ENCODE measurements around the gene RAVER1.
"Not testable (repeated sequence)": the region's sequence is repeated elsewhere in the genome, so short reads cannot be mapped to it uniquely, and the experiment has no call there.

RAVER1 gene

DNA sequence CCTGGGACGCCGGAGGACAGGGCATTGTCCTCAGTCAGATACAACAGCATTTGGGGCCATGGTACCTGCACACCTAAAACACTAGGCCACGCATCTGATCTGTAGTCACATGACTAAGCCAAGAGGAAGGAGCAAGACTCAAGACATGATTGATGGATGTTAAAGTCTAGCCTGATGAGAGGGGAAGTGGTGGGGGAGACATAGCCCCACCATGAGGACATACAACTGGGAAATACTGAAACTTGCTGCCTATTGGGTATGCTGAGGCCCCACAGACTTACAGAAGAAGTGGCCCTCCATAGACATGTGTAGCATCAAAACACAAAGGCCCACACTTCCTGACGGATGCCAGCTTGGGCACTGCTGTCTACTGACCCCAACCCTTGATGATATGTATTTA, 47.9 kb downstream of the RAVER1 start:
- DNase-seq (ENCODE audit: low read depth) = no peak
- H3K4me3 ChIP-seq (ENCODE audit: low read length) = no peak overlapping the region
- TF ChIP-seq, protein P1, sequence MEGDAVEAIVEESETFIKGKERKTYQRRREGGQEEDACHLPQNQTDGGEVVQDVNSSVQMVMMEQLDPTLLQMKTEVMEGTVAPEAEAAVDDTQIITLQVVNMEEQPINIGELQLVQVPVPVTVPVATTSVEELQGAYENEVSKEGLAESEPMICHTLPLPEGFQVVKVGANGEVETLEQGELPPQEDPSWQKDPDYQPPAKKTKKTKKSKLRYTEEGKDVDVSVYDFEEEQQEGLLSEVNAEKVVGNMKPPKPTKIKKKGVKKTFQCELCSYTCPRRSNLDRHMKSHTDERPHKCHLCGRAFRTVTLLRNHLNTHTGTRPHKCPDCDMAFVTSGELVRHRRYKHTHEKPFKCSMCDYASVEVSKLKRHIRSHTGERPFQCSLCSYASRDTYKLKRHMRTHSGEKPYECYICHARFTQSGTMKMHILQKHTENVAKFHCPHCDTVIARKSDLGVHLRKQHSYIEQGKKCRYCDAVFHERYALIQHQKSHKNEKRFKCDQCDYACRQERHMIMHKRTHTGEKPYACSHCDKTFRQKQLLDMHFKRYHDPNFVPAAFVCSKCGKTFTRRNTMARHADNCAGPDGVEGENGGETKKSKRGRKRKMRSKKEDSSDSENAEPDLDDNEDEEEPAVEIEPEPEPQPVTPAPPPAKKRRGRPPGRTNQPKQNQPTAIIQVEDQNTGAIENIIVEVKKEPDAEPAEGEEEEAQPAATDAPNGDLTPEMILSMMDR (conservative IDR thresholded peaks at IDR 0.05; ENCODE audit: low read depth, low read length) = no peak

DNA sequence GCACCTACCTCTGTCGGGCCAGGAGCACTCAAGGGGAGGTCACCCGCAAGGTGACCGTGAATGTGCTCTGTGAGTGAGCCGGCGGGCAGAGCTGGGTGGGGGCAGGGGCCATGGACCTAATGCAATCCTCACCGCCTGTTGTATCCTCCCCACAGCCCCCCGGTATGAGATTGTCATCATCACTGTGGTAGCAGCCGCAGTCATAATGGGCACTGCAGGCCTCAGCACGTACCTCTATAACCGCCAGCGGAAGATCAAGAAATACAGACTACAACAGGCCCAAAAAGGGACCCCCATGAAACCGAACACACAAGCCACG, 48.4 kb downstream of the RAVER1 start:
- no peak for DNase-seq (ENCODE audit: low read depth)
- H3K4me3 ChIP-seq (ENCODE audit: low read length) = no peak overlapping the region
- TF ChIP-seq, protein P1 (conservative IDR thresholded peaks at IDR 0.05; ENCODE audit: low read depth, low read length) = no peak

DNA sequence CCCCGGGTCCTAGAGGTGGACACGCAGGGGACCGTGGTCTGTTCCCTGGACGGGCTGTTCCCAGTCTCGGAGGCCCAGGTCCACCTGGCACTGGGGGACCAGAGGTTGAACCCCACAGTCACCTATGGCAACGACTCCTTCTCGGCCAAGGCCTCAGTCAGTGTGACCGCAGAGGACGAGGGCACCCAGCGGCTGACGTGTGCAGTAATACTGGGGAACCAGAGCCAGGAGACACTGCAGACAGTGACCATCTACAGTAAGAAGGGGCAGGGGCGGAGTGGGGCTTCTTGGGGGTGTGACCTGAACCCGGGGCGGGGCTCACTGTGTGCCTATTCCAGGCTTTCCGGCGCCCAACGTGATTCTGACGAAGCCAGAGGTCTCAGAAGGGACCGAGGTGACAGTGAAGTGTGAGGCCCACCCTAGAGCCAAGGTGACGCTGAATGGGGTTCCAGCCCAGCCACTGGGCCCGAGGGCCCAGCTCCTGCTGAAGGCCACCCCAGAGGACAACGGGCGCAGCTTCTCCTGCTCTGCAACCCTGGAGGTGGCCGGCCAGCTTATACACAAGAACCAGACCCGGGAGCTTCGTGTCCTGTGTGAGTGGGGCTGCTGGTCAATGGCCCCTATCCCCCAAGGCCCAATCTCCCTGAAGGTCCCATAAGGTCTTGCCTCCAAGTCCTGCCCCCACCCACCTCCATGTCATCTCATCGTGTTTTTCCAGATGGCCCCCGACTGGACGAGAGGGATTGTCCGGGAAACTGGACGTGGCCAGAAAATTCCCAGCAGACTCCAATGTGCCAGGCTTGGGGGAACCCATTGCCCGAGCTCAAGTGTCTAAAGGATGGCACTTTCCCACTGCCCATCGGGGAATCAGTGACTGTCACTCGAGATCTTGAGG, 49.0 kb downstream of the RAVER1 start:
- no peak for DNase-seq (ENCODE audit: low read depth)
- TF ChIP-seq, protein P1 (conservative IDR thresholded peaks at IDR 0.05; ENCODE audit: low read depth, low read length) = no peak

DNA sequence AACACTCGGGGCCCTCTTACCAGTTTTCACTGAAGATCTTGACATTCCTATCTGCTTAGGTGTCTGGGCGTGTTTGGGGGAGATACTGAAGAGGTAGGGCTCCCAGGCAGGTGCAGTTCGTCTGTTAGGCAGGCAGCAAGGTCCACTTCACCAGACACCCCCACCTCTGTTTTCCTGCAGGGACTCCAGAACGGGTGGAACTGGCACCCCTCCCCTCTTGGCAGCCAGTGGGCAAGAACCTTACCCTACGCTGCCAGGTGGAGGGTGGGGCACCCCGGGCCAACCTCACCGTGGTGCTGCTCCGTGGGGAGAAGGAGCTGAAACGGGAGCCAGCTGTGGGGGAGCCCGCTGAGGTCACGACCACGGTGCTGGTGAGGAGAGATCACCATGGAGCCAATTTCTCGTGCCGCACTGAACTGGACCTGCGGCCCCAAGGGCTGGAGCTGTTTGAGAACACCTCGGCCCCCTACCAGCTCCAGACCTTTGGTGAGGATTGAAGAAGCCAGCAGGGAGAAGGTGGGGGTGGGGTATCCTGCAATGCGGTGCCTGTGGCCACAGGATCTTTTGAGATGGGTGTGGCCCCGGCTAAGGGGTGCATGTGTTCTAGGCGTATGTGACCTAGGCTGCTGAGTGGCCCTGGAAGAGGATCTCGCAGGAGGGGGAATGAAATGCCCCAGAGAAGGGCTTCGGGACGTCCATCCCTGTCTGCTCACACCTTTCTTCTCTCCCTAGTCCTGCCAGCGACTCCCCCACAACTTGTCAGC, 49.8 kb downstream of the RAVER1 start:
- DNase-seq (ENCODE audit: low read depth) = no peak
- TF ChIP-seq, protein P1 (conservative IDR thresholded peaks at IDR 0.05; ENCODE audit: low read depth, low read length) = no peak
- no peak overlapping the region for H3K4me3 ChIP-seq (ENCODE audit: low read length)

More for the DNA sequence above, 49.0 kb downstream of the RAVER1 start:
- no peak overlapping the region for H3K4me3 ChIP-seq (ENCODE audit: low read length)

DNA sequence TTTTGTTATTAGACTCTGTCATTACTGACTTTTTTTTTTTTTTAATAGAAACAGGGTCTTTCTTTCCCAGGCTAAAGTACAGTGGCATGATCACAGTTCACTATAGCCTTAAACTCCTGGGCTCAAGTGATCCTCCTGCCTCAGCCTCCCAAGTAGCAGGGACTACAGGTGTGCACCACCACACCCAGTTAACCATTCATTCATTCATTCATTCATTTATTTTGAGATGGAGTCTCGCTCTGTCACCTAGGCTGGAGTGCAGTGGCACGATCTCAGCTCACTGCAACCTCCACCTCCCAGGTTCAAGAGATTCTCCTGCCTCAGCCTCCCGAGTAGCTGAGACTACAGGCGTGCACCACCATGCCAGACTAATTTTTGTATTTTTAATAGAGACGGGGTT, 51.3 kb downstream of the RAVER1 start:
- not testable (repeated sequence) for H3K4me3 ChIP-seq (ENCODE audit: low read length); DNase-seq (ENCODE audit: low read depth)

DNA sequence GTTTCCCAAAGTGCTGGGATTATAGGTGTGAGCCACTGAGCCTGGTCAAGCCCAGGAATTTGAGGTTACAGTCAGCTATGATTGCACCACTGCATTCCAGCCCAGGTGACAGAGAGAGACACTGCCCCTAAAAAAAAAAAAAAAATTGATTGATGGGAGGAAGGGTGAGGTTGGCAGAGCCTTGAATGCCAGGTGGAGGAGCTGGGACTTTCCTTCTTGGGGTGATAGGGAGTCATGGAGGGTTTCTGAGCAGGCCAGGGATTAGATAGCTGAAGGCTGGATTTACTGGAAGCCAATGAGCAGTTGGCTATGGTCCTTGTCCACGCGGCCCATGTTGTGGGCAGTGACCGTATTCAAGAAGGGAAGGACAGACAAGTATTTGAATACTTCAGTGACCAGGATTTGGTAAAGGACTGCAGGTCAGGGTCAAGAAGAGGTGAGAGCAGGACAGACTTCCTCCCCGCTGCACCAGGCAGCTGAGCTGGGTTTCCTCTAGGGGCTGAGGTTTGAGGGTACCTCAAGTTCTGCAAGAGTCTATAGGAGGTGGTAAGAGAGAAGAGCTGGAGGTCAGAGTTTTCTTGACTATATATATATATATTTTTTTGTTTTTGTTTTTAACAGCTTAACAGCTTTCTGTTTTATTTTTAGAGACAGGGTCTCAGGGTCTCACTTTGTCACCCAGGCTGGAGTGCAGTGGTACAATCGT, 53.4 kb downstream of the RAVER1 start:
- no peak overlapping the region for H3K4me3 ChIP-seq (ENCODE audit: low read length)
- TF ChIP-seq, protein P1 (conservative IDR thresholded peaks at IDR 0.05; ENCODE audit: low read depth, low read length) = no peak
- DNase-seq (ENCODE audit: low read depth) = no peak

DNA sequence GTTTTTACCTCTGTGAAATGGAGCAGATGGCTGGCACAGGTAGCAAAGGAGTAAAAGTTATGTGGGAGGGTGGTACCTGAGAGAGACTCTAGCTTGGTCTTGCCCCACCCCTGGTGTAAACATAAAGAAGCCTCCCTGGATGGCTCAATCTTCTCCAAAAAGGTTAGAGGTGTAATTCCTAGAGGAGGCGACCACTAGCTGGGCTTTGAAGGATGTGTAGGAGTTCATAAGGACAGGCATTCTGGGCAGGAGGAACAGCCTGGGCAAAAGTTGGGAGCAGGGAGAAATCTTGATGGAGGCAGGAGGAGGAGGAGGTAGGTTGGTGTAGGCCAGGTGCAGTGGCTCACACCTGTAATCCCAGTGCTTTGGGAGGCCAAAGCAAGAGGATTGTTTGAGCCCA, 54.4 kb downstream of the RAVER1 start:
- DNase-seq (ENCODE audit: low read depth) = no peak
- TF ChIP-seq, protein P1 (conservative IDR thresholded peaks at IDR 0.05; ENCODE audit: low read depth, low read length) = no peak

More for the DNA sequence above, 54.4 kb downstream of the RAVER1 start:
- no peak overlapping the region for H3K4me3 ChIP-seq (ENCODE audit: low read length)

Measured in retinal pigment epithelial cell (primary cell).